Left colon (tissue), 2 donors: Measurements from ENCODE around the gene SUMF1. TPM values are rescaled to one million over a fixed set of nuclear protein-coding genes. Genes with fewer than 3 reads are reported as not detected.

ENCODE experiments used
- ATAC-seq: fragments of 200-7000 bp; cut with Tn5 transposase; one replicate; pipeline ENCODE4 v1.9.1; 2020; ENCODE audit warnings: mild to moderate bottlenecking, moderate library complexity
- DNase-seq, 2 donors: peaks; one replicate each; pipeline ENCODE4 v3.0.0-alpha.2; 2020
- intact Hi-C, 2 donors: fragments of 100-400 bp; cut with DNase I in 1 of 2; cut with micrococcal nuclease in 1 of 2; formaldehyde crosslinking; loops; one replicate each; pipeline versions ENCODE4 v1.11.2 to v1.14.0; 2022; cut with DNase I, micrococcal nuclease
- long read RNA-seq: library from polyadenylated mRNA; unstranded; transcript quantifications from one replicate; pipeline ENCODE4 v2.0.0, GENCODE V29; 2021
- total RNA-seq, 2 donors: library from RNA; stranded (reverse); fragmentation: NEBNext Ultra II Directional; extraction: Animal tissue kit (Norgen Biotek cat#: 25700); gene quantifications; one replicate each; pipeline ENCODE4 v1.2.1, GENCODE V29; 2021
- donor health status: DM: no; HTN: no; CAD: no.
- donor health status: DM: yes; HTN: yes; CAD: no.

SUMF1 gene
- 10 to 100 TPM; 35.1 to 39.3 TPM for total RNA-seq
- long read RNA-seq, transcript SUMF1-201 (9 exons, 2,159 nt), result major isoform, 240 of 278 reads
- long read RNA-seq, transcript SUMF1-203 (8 exons, 1,128 nt), result minor isoform, 7 of 278 reads
- long read RNA-seq, transcript SUMF1-202 (8 exons, 1,447 nt), result minor isoform, 6 of 278 reads
- long read RNA-seq, partial matches to known transcripts, result 5 of 278 reads
- long read RNA-seq, other reads (novel, unspliced or antisense), result 18 of 278 reads

DNA sequence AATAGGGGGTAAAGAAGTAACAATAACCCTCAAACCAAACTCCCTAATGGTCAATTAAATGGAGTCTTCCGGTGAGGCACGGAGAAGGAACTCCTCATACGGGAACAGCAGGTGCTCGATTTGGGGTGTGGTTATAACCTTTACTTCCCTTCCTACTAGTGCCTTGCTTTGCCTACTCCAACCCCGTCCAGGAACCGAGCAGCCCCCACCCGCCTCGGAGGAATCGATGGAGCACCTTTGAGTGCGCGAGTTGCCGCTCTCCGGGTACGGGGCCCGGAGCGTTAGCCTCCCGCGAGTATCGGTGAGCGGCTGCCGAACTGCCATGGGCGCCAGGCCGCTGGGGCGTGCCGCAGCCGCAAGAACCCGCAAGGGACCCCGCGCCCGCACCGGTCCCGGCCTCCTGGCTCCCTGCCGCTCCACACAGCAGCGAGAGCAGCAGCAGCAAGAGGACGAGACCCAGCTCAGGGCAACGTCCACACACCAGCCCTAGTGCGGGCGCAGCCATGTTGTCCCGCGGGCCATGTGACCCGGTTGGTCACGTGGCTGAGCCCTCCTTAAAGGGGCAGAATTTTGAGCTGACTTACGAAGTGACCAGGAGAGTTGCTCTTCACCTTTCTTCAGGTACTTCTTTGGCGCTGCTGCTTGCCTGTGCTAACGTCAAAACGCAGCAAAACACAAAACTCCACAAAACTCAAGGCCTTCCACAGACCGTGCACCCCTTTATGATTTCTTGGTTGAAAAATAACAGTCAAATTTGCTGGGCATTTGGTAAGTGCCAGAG lies at the start of gene SUMF1:
Gene SUMF1 (minus strand): TSS at position 529 of the 781 bp plus-strand sequence. CDS start 24 bp downstream, at position 505.
- peak; percentile 99 for ATAC-seq
- intact Hi-C loops, result no loop called here
- peak; percentile 76 to 87 for DNase-seq

DNA sequence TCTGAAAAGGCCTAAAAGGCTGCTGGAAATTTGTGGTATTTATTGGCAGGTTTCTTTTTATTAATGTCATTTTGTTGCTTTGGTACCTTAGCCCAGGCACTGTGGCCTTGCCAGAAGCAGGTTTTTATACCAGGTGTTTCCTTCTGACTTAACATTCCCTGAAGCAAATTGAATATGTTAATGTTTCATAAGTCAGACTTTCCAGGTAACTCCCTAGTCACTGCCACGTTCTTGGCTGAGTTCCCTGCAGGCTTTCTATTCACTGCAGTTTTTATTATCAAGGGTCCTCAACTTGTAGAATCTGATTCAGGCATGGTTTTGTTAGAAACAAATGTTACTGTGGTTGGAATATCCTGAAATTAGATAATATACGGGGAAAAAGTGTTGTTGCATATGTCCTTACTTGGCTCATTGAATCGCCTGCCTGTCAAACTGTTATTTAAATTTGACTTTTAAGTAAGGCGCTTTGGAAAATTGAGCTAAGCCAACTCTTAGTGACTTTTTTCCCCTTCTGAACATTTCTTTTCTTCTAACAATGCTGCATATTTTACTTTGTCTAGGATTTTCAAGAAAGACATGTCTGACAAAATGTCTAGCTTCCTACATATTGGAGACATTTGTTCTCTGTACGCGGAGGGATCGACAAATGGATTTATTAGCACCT lies 49.0 kb upstream of the SUMF1 start:
- ATAC-seq, result no peak
- intact Hi-C loops, result no loop called here
- DNase-seq, result no peak

DNA sequence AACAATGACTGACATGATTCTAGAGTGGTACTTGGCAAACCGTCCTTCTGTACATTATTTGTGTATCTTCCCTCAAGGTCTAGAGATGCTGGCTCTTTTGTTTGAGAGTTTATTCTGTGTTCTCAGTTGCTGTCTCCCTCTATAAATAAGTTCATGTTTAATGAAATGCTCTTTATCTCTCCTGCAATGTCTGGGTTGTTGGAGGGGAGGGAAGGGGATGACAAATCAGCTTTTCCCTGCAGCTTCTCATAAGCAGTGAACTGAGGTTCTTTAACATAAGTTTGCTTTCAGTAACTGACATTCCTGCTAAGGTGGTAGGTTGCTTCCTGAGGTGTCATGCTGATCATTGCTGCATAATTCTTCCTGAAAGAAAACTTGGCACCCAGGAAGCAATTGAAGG lies 47.8 kb upstream of the SUMF1 start:
- intact Hi-C loops, result no loop called here
- DNase-seq (no peak), ATAC-seq (no peak)

DNA sequence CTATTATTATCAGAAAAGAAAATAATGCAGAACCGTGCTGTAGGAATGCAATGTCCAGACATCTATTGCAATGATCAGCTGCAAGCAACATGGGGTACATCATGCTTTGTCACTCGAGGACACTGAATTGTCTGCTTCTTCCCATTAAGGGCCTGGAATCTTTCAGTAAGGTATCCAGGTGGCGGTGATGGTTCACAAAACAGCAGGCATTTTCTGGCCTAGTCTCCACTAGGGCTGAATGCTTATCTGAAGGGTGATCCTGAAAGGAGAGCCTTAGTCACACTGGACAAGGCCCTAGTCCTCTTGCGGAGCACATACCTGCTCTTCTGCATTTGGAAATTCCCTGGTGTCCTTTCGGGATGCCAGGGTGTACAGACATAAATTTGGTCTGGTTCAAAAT lies 47.3 kb upstream of the SUMF1 start:
- intact Hi-C loops, result no loop called here
- DNase-seq, result no peak
- ATAC-seq, result no peak

DNA sequence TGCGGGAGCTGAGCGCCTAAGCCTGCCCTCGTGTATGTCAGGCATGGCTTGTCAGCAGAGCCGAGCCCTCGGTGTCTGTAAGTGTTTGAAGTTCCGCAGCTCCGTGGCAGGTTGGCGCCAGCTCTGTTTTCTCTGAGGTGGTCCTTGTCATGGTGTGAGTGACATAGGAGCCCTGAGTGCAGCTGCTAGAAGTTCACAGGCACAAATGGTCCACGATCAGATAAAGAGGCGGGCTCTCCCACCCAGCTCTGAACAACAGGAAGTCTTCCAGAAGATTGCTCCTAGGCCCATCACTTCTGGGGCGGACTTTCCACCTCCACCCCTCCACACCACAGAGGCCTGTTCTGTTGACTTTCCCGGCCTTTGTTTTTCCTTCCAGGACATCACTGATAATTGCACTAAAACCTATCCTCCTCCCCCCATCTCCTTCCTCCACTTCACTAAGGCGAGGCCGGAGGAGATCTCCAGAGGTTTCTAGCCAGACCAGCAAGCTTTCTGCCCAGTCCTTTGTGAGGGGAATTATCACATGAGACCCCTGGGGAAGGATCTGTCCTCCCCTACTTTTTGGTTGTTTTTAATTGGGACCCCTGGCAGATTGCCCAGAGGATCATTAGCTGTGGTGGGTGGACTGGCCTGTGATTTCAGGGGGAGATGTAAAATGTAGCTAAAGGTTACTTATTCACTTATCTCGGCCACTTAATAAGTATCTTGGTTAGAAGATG lies 46.0 kb upstream of the SUMF1 start:
- ATAC-seq (no peak), DNase-seq (no peak)
- intact Hi-C loops, result no loop called here

DNA sequence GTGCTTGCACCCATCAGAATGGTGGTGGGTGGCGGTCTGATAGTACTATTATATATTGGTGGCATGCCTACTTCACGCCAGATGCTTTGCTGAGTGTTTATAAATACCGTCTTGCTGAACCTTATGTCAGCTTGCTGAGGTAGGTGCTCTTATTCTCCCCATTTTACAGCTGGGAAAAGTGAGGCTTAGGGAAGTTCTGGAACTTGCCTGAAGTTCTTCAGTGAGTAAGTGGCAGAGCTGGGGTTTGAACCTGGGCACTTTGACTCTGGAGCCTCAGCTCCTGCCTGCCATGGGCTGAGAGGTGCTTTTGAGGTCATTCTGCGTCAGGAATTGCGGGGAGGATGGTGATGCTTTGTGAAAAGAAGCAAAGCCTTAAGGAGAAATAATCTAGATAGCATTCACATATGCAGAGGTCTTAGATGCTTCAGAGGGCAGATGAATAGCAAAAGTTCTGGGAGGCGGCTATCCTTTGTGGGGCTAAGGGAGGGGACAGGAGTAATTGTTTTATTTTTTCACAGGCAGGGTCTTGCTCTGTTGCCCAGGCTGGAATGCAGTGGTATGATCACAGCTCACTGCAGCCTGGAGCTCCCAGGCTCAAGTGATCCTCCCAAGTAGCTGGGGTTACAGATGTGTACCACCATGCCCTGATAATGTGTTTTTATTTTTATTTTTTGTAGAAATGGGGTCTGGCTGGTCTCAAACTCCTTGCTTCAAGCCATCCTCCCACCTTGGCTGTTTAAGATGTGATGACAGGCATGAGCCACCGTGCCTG lies 44.6 kb upstream of the SUMF1 start:
- no peak for ATAC-seq
- intact Hi-C loops, result no loop called here
- no peak for DNase-seq

DNA sequence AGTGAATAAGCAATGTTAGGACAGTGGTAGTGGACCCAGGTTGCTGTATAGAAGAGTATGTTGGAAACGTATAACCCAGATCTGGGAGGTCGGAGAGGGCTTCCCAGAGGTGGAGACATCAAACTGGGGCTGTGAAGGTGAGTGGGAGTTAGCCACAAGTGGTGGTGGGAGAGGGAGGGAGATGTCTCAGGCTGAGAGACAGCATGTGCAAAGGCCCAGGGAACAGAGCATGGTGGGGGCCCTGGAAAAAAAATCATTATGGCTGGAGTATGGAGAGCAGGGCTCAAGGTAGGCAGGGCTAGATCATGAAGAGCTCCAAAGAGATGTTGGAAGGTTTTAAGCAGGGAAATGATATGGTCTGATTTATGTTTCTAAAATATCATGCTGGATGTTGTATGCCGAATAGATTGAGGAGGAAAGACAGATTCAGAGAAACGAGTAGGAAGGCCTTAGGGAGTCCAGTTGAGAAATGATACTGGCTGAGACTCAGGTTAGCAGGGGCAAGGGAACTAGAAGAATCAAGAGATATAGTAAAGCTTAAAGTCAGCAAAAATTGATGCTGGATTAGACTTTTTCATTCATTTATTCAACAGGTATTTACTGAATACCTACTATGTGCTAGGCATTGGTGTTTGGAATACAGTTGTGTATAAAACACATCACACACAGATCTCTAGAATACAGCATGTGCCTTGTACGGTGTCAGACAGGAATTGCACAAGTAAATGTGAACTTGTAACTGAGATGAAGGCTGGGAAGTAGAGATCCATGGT lies 43.1 kb upstream of the SUMF1 start:
- no peak for ATAC-seq
- intact Hi-C loops, result no loop called here
- no peak for DNase-seq

DNA sequence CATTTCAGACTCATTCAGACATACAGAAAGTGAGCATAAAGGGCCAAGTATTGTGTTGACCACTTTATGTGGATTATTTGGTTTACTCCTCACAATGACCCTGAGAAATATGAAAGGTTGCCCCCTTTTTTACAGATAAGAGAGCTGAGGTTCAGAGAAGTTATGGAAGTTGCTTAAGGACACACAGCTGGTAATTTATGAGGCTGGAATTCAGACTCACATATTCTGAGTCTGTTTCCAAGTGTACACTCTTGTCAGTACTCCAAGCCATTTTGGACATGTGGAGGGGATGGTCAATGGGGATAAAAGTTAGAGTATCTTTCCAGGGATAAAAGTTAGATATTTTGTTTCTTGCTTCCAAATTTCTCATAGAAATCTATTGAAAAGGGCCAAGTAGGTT lies 42.0 kb upstream of the SUMF1 start:
- no peak for ATAC-seq
- no peak for DNase-seq
- intact Hi-C loops, result no loop called here

DNA sequence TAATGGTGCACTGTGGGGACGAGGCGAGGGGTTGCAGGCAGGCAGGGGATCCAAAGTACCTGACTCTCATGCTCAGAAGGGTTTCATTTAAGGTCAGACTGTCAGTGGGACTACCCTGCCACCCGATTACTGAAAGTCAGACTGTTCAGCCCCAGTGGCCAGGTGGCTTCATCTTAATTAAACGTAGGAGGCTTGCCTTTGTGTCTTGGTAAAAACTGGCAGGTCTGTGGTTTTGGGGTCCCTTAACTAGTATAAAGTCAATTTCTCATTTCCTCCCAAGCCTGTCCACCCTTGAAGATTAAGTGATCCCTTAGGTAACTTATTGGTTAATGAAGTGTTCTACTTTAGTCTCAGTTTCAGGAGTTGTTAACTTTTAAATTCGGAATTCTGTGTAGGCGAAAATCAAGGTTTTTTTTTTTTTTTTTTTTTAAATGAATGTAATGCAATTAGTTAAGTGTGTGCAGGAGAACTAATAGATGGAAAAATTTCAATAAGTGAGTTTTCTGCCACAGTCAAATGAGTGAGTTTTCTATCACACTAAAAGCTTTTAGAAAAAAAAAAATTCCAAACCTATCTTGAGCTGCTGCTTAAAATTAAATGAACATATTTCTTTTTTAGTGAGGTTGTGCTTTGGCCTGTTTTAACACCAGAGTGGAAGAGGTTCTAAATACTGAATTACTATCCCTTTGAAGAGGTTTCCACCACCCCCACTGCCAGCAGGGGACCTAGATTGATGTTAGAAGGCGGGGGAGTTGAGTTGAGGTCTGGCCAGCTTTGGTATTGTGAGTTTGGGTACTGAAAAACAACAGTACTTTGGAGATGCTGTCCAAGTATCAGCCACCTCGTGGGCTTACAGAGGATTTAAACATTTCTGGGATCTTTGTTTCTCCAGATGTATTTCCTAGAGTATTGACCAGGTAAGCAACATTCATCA lies 41.2 kb upstream of the SUMF1 start:
- intact Hi-C loops, result no loop called here
- DNase-seq (no peak), ATAC-seq (no peak)

DNA sequence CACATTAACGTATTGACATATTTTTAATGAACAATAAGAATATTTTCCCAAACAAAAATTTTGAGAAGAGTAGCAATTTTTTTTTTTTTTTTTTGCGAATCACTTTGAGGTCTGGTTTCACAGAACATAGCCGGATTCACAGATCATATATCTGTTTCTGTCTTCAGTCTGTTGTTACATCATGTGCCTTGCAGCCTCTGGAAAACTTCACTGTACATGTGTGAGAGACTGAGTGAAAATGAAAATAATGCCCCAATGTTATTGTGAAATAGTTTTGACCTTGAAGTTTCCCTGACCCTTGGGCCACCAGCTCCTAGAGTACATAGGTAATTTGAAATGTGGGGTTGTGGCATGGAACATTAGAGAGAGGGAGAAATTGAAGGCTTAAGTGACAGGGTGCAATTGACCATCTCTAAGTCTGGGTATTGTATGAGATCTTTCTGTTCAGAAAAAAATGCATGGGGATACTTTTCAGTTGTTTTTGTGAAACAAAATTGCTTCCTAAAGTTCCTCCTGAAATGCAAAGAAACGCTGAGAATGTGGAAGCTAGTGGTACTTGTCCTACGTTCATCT lies 40.0 kb upstream of the SUMF1 start:
- no peak for ATAC-seq
- no peak for DNase-seq
- intact Hi-C loops, result no loop called here

DNA sequence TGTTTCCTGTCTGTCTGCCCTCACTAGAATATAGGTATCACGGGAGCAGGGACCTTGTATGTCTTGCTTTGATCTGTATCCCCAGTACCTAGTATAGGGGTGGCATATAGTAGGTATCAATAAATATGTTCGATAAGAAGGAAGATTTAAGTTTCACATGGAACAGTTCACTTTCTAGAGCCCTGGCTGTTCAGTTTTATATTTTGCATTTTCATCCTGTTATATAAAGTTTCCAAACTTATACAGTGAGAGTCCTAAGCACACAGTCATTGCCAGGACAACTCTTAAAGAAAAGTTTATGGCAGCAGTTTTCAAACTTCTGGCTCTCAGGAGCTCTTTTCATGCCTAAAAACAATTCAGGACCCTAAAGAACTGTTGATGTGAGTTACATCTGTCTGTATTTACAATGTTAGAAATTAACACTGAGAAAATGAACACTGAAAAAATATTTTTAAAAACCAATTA lies 39.5 kb upstream of the SUMF1 start:
- intact Hi-C loops, result no loop called here
- ATAC-seq, result no peak
- no peak for DNase-seq

DNA sequence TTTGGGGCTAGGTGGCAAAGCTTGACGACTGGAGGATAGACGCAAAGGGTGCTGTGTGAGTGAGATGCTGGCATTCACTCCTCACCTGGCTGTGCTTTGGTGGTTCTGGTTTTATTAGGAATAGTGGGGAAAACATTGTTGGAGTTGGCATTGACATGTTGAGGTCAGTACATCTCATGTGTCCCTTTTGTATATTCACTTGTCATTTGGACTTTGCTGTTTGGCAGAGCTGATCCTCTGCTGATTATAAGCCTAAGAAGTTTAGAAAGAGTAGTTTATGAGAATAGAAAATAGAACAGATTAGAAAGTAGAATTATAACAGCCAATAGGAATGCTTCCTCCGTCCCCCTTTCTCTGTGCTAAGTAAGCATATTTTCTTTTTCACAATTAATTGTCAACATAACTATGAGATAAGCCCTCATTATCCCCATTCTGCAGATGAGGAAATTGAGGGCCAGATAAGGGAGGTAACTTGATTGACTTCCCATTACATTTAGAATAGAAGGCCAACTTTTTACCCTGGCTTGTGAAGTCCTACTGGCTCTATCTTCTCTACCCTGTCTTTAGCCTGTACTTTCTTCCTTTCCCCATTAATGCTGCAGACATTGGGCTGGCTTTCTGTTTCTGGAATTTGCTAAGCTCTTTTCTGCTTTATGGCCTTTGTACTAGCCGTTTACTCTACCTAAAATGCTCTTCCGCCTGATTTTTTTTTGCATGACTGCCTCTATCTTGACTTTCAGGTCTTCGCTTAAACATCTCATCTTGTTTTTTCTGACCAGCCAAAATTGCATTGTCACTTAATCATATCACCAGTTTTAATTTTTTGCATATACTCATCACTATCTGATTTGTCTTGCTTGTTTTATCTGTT lies 38.9 kb upstream of the SUMF1 start:
- DNase-seq (no peak), ATAC-seq (no peak)
- intact Hi-C loops, result no loop called here

DNA sequence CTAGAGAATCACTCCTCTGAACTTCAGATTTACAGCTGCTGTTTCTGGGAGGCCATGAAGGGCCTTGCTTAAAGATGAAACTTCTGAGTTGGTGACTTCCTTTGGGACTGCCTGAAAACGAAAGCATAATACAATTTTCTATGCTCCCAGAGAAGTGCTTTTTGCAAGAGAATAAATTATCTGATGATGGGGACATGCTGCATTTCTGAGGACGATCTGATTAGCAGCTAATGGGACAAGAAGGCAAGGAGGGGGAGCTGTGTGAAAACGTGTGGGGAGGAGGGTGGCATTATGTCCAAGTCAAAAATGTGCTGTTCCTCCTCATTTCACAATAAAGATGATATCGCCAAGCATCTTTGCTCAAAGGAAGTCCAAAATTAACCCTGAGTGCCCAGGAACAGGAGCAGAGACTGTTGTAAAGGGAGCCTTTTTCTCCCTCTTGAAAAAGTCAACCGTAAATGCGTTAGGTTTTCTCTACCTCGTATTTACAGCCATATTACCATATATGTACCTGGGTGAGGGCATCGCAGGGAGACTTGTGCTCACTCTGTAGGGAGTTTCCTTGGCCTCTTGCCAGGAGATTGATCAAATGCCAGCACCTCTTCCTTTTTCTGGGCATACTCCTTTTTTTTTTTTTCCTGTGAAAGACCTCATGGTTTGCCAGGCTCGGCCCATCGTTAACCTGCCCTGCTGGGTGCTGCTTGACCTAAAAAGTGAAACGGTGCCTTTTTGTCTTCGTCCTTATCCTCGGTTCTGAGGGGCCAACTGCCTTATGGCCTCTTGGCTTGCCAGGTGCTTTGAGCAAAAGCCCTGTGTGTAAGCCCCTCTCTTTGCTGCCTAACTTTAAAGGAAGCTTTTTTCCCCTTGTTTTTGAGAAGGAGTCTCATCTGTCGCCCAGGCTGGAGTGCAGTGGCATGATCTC lies 37.5 kb upstream of the SUMF1 start:
- DNase-seq (peak; percentile 71 to 72), ATAC-seq (peak; percentile 88)
- intact Hi-C loops, result no loop called here

DNA sequence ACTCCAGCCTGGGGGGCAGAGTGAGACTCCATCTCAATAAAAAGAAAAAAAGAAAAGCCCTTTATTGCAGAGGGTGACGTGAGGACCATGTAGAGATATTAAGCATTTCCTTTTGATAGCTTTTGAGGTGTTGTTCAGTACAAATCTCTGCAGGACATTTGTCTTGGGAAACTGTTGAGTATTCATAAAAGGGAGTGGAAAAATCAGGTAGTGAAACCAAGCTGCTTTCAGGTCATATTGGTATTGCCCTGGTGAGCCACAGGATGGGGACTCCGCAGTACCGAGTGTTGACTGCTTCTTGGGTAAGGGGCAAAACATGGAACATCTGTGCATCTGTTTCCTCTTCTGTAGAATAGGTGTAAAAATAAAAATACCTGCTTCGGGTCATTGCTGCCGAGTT lies 36.0 kb upstream of the SUMF1 start:
- intact Hi-C loops, result no loop called here
- DNase-seq (no peak), ATAC-seq (no peak)

DNA sequence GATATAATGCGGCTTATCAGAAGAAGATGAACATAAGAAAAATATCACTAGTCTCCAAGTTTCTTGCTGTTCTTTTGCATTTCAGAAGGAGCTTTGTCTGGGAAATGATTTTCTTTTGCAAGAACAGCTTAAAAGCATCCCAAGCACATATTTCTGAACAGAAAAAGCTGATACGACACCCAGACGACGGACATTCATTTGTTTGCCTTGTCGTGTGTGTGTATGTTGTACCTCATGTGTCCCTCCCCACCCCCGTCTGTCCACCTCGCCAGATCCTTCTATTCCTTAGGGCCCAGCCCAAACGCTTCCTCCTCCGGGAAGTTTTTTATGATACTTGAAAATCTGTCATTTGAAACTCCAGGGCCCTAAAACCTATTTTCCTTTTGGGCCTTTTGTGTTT lies 34.9 kb upstream of the SUMF1 start:
- DNase-seq (peak in 1 of 2 donors; percentile 24), ATAC-seq (peak; percentile 66)
- intact Hi-C loops, result no loop called here
